NCI-H187 (cell line): ENCODE measurements around the gene HMCN1.
"Not testable (repeated sequence)": the region's sequence is repeated elsewhere in the genome, so short reads cannot be mapped to it uniquely, and the experiment has no call there.

Experiments used
- DNase-seq, 2 experiments: peaks; one replicate each; lab custom pipeline; 2025; lab: John Stamatoyannopoulos, UW

Gene HMCN1

GRCh38 chr1:185853739-185854138, 119.5 kb downstream of the HMCN1 start:
- no peak for DNase-seq

- DNase-seq, result no peak
These were observed 122.3 kb downstream of the HMCN1 start for GRCh38 chr1:185856482-185856881.

GRCh38 chr1:185857442-185857841, 123.3 kb downstream of the HMCN1 start:
- DNase-seq, result no peak

- no peak for DNase-seq
These were observed 126.1 kb downstream of the HMCN1 start for GRCh38 chr1:185860311-185860710.

- DNase-seq, result no peak
These were observed 126.7 kb downstream of the HMCN1 start for GRCh38 chr1:185860859-185861258.

- no peak for DNase-seq
These were observed 127.4 kb downstream of the HMCN1 start for GRCh38 chr1:185861630-185862029.

- no peak for DNase-seq
These were observed 128.0 kb downstream of the HMCN1 start for GRCh38 chr1:185862235-185862634.

GRCh38 chr1:185864331-185864730, 130.1 kb downstream of the HMCN1 start:
- DNase-seq, result no peak

GRCh38 chr1:185864889-185865517, 130.8 kb downstream of the HMCN1 start:
- no peak for DNase-seq

- DNase-seq, result no peak
These were observed 135.4 kb downstream of the HMCN1 start for GRCh38 chr1:185869590-185869989.

GRCh38 chr1:185871627-185872150, 137.5 kb downstream of the HMCN1 start:
- no peak for DNase-seq

- no peak for DNase-seq
These were observed 140.1 kb downstream of the HMCN1 start for GRCh38 chr1:185874246-185874645.

- no peak for DNase-seq
These were observed 146.1 kb downstream of the HMCN1 start for GRCh38 chr1:185880330-185880729.

GRCh38 chr1:185880779-185881333, 146.7 kb downstream of the HMCN1 start:
- no peak for DNase-seq

- DNase-seq, result no peak
These were observed 151.9 kb downstream of the HMCN1 start for GRCh38 chr1:185886046-185886445.

GRCh38 chr1:185886671-185887070, 152.5 kb downstream of the HMCN1 start:
- DNase-seq, result no peak

- not testable (repeated sequence) for DNase-seq
These were observed 158.7 kb downstream of the HMCN1 start for GRCh38 chr1:185892831-185893403.

GRCh38 chr1:185894791-185895190, 160.6 kb downstream of the HMCN1 start:
- no peak for DNase-seq

- DNase-seq, result no peak
These were observed 161.2 kb downstream of the HMCN1 start for GRCh38 chr1:185895208-185895900.

GRCh38 chr1:185896863-185897262, 162.7 kb downstream of the HMCN1 start:
- no peak for DNase-seq

- DNase-seq, result no peak
These were observed 172.0 kb downstream of the HMCN1 start for GRCh38 chr1:185906186-185906585.

GRCh38 chr1:185907246-185907645, 173.1 kb downstream of the HMCN1 start:
- no peak for DNase-seq

GRCh38 chr1:185911978-185912377, 177.8 kb downstream of the HMCN1 start:
- no peak for DNase-seq
